ENCODE measurements around the gene NDE1.
A peak's percentile ranks its signal among the peaks of the same experiment; 100 is the strongest.
"Not testable (repeated sequence)": the region's sequence is repeated elsewhere in the genome, so short reads cannot be mapped to it uniquely, and the experiment has no call there.

NDE1 gene

DNA sequence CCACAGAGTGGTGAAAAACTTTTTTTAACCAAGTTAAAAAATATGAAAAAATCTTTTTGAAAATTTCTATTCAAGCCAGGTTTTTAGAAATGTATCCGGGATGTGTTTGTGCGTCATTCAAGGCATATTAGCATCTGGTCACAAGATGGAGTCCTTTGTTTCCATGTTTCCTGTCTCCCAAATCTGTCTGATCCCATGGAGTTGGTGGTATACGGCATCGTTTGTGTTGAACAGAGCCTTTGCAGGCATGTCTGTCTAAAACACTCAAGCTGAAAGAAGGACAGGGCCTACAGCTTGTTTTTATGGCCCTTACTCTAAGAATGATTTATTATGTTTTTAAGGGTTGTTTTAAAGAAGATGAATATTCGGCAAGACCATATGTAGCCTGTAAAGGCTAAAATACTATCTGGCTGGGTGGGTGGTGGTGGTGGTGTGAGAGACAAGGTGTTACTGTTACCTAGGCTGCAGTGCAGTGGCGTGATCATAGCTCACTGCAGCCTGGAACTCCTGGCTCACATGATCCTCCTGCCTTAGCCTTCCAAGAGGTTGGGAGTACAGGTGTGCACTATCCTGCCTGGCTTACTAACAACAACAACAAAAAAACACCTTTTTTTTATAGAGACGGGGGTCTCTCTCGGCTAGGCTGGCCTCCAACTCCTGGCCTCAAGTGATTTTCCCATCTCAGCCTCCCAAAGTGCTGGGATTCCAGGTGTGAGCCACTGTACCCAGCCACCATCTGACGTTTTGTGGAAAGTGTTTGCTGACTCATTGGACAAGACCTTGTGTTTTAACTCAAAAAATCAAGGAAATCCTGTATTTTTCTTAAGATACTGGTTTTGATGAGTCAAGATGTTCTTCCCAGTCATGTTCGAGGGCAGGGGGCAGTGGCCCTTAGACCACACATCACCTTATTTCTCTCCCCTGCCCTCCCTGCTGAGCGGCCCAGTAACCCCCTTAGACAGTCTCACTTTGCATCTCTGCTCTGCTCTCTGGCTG, 52.2 kb downstream of the NDE1 start:
- DNase-seq: no peak

DNA sequence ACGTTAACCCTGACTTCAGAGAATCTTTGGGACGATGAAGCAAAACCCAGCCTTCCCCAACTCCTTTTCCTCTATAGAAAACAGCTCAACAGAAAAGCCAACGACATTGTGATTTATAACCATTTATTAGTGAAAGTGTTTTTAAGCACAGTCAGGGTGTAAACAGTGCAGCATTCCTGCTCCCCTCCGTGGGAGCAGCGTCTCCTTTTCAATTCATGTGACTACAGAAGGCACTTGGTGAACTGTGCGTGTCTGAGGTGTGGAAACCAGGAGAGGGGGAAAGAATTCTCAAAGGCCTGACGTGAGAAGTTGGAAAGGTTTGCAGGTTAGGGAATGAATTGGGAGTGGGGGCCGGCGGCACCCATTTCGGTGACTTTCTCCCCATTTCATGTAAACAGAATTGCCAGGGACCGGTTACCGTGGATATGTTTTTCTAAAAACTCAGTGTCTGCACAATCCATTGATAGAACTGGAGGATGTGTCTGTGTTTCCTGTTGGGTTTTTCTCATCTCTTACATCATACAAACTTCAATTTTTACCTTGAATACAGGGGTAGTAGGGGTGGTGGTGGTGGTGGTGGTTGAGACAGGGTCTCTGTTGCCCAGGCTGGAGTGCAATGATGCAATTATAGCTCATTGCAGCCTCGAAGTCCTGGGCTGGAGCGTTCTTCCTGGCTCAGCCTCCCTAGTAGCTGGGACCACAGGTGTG, 53.1 kb downstream of the NDE1 start:
- DNase-seq: peak; percentile 21

DNA sequence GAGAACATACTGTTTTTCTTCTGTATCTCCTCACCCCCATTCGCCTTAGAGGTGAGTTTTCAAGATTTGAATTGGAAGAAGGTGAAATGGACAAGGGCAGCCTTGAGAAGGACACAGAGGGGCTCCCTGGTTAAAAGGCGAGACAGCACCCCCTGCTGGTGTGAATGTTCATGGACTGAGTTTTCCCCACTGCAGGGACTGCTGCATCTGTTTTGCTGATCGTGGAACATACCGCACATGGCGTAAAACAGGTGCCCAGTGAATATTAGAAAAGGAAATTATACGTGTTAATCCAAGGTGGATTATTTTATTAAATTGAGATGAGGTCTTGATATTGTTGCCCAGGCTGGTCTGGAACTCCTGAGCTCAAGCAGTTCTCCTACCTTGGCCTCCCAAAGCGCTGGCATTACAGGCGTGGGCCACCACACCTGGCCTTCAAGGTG, 54.5 kb downstream of the NDE1 start:
- peak; percentile 85 for DNase-seq

DNA sequence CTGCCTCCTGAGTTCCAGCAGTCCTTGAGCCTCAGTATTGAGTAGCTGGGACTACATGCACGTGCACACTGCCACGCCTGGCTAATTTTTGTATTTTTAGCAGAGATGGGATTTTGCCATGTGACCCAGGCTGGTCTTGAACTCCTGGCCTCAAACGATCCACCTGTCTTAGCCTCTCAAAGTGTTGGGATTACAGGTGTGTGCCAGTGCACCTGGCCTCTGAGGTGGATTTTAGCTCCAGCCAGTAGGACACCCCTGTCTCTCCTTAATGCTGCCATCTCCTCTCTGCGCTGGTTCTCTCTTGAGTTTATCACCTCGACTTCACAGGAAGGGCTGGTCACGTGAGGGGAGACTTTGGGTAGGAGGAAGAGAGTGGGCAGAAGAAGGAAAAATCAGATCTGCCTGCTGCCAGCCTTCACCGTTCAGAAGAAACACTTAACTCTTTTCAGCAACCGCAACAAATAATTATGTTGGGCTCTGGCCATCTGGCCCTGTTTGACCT, 55.1 kb downstream of the NDE1 start:
- peak; percentile 15 for DNase-seq

DNA sequence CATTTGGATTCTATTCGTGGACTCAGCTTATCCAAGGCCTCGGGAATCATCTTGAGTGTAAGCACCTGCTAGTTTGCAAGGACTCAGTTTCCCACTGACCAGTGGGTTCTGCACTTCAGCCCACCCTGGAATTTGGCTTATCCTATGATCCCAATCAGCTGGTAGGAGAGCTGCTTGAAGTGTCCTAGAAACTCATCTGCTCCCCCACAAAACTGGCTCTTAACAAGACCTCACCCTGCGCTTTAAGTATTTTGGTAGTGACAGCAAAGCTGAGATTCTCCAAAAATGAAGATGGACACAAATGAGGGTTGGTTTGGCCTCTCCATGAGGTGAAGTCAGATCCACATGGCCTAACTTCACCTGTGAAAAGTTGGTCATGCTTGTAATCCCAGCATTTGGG, 57.3 kb downstream of the NDE1 start:
- no peak for DNase-seq

DNA sequence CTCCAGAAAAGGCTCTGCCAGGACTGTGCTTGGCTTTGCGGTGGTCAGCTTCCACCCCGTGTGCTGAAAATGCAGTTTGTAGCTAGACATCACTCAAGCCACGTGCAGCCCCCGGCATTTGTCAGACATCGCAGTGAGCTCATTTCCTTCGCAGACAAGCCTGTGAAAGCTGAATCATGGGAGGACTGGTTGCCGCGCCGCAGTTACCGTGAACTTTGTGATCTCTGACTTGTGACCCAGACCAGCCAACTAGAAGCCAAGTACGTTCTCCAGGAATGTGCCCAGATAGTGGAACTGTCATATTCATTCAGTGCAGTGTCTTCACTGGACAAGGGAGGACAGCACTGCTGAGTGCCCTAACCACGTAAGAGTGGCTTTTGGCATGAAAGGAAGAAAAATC, 58.1 kb downstream of the NDE1 start:
- DNase-seq: no peak

DNA sequence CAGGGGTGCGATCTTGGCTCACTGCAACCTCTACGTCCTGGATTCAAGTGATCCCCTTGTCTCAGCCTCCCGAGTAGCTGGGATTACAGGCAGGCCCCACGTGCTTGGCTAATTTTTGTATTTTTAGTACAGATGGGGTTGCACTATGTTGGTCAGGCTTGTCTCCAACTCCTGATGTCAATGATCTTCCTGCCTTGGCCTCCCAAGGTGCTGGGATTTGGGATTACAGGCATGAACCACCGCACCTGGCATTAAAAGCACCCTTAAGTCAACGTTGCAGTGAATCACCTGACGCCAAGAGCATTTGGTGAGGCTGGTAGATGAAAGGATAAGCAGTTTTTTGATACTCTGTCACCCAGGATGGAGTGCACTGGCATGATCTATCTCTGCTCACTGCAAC, 59.0 kb downstream of the NDE1 start:
- no peak for DNase-seq

DNA sequence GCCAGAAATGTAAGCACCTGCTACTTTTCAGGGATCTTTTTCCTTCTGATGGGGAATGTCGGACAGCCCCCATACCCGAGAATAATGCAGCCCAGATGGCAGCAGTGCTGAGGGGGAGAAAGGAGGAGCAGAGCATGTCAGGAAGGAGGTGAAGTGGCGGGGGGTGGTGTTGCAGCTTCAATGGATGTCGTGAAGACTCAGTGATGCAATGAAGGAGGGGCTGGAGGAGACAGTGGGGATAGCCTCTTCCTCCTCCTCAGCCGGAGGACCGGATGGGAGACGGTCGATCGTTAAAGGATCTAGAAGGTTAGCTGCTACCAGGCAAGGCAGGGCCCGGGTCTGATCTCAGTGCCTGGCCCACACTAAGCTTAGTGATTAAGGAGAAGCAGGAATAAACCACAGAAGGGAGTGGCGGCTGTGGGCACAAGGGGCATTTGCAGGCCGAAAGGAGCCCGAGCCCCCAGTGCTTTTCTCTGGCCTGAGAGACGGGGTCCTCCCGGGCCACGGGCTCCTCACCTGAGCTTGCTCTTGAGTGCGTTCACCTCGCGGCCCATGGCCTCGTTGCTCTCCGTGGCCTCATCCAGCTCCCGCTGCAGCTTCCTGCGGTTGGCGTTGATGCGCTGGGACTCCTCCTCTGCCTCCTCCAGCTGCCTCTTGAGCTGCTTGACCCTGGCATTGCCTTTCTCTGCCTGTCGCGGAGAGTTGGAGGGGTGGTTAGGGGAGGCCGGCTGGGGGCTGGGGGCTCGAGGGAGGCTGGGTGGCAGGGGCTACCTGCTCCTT, 64.5 kb downstream of the NDE1 start:
- no peak for DNase-seq

DNA sequence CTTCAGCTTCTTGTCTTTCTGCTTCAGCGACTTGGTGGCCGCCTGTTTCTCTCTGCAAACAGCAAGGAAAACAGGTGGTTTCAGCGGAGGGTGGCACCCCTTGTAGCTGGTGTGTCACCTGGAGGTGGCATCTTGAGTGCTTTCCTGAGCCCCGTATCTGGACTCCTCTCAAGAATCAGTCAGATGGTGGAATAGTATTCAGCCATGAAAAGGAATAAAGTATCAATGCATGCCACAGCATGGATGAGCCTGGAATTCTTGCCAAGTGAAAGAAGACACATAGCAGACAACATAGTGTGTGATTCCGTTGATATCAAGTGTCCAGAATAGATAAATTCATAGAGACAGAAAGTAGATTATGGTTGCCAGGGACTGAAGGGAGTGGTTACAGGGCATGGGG, 65.2 kb downstream of the NDE1 start:
- DNase-seq: no peak

DNA sequence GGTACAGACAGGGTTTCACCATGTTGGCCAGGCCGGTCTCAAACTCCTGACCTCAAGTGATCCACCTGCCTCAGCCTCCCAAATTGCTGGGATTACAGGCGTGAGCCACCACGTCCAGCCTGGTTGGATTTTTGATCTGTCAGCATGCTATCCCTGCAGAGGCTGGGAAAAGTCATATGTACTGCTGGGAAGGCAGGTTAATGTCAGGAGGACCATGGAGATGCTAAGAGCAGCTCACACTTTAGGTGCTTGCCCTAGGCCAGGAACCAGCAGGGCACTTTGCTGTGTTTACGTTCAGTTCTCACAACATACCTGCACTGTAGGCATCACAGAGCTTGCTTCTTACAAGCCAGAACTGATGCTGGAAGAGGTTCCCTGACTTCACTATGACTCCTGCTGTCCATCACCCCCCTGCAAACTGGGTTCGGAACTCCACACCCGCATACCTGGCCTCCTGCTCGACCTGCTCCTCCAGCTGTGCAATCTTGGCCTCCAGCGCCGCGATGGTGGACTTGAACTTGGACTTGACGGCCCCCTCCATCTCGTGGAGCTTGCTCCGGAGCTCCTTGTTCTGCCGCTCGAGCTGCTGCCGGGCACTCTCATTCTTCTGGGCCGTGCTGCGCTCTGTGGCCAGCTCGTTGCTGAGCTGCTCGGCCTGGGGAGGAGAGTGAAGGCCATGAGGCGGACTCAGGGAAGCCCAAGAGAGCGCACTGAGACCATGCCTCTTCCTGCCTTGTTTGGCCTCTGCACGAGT, 66.8 kb downstream of the NDE1 start:
- DNase-seq: no peak

DNA sequence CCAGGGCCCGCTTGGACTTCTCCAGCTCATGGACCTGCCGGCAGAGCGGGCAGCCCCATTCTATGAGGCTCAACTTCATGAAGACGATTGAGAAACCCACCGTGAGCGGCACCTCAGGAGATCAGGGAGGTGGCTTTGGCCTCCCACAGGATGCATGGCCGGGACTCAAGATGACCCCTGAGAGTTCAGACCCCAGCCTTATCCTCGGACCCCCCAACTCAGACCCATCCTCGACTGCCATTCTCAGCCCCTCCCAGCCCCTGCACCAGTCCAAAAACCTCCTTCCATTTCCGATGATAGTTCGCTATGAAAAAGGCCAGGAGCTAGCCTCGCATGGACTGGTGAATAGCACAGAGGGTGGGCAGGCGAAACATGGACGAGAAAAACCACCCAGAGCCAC, 71.0 kb downstream of the NDE1 start:
- no peak for DNase-seq

DNA sequence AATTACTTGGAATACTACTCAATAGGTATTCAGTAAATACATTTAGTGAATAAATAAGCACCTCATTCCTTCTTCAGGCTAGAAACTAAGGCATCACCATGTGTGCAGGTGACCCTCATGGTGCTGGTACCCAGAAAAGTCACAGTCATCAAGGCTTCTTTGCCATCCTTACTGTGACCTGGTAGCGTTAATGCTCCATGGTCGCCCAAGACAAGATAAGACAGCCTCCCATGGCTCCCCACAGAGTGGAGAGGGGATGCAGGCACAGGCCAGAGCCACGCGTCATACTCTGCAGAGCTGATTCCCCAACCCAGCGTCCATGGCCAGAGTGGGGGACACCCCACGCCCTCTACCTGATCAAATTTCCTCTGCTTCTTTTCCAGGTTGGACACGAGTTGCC, 73.8 kb downstream of the NDE1 start:
- DNase-seq: no peak

DNA sequence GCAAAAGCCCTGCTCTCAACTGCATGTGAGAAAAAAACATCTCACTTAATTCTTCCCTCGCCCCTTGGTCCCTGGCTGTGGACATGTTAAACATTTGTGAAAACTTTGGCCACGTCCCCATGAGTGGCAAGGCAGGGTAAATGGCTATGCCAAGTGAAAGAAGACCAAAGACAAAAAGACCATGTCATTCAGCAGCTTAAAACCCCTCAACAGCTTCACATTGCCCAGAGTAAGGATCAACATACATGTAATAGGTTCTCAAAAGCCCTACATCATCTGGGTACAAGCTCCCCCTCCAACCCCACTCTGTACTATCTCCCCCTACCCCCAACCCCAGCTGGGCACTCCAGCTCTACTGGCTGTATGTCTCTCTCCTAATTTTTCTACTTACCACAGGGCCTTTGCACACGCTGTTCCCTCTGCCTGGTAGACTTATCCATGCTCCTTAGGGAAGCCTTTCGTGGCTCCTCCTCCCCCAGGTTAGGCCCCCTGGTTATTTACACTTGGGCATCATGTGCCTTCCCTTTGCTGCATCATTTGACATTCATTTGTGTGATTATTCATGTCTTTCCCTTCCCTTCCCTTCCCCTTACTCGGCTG, 75.7 kb downstream of the NDE1 start:
- no peak for DNase-seq

DNA sequence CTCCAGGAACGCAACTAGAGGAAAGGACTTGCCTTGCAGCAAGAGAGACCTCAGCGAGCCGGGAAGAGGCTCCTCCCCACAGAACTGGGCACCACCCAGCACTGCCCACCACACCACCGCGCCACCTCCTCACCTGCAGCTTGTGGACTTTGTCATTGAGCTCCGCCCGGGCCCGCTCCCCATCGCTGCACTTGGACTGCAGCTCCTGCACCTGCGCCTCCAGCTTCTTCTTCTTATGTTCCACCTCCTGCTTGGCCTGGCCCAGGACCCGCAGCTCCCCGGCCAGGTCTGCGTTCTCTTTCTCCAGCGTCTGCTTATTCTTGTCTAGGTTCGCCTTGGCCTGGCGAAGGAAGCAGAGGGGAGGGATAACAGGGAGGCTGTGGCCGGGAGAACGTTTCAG, 76.7 kb downstream of the NDE1 start:
- no peak for DNase-seq

DNA sequence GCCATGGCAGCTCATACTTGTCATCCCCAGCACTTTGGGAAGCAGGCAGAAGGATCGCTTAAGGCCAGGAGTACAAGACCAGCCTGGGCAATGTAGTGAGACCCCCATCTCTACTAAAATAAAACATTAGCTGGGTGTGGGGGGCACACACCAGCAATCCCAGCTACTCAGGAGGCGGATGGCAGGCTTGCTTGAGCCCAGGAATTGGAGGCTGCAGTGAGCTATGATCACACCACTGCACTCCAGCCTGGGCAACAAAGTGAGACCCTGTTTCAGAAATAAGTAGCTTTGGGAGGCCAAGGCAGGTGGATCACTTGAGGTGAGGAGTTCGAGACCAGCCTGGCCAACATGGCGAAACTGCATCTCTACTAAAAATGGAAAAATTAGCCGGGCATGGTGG, 77.7 kb downstream of the NDE1 start:
- DNase-seq: not testable (repeated sequence)

DNA sequence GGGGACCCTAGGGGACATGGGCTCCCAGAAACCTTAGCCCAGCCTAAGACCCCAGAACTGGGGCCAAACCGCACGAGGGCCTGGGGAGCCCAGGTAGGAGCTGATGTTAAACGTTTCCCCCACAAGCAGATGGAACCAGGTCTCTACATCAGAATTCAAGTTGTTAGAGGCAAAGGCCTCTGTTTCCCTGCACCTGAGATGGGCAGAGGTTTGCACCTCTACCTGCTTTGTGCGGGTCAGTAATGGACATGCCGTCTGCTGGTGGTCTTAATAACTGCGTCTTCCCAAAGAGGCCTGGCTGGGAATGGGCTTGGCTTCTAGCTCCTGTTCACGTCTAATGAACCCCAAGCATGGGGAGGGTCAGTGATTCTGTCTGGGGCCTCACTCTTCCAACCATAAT, 79.1 kb downstream of the NDE1 start:
- no peak for DNase-seq

DNA sequence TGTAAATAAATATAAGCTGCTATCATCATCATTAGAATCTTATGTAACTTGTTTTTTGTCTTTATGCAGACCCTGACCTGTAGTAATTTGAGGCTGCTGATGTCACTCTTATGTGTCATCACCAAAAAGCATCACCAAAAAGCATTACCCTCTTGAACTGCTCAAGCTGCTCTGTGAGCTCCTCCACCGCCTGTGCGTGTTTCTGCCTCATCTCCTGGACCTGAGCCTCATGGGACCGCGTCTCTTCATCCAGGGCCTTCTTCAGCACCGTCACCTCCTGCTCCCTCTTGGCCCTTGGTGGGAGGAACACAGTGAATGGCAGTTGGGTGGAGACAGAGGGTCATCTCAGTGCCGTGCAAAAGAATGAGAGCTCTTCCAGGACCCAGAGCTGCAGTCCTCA, 82.4 kb downstream of the NDE1 start:
- no peak for DNase-seq

DNA sequence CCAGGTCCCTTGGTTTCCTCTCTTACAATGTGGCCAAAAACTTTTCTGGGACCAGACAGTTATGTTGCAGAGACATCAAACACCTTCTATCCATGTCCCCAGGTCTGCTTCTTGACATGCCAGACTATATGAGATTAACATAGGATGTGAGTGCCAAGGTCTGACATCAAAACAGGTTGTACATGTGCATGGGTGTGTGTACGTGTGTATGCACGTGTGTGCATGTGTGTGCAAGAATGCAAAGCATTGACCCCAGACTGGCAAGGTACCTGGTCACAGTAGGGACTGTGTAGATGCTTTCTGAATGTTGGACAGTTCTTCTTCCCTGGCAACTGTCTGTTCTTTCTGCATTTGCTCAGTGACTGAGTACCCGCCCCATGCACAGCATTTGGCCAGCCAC, 85.6 kb downstream of the NDE1 start:
- no peak for DNase-seq

DNA sequence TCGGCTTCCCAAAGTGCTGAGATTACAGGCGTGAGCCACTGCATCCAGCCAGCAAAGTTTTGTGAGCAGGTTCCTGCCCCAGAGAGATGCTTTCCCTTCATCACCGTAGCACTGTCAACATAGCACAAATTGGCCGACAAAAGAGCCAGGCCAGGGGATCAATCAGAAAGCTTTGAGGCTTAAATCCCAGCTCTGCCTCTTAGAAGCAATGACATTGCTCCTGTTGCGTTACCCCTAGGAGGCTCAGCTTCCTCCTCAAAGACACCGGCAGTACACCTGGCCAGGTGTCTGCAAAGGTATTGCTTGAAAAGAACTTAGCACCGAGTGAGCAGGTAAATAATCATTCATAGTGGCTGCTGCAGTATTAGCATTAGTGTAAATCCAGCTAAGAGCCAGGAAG, 86.5 kb downstream of the NDE1 start:
- no peak for DNase-seq

DNA sequence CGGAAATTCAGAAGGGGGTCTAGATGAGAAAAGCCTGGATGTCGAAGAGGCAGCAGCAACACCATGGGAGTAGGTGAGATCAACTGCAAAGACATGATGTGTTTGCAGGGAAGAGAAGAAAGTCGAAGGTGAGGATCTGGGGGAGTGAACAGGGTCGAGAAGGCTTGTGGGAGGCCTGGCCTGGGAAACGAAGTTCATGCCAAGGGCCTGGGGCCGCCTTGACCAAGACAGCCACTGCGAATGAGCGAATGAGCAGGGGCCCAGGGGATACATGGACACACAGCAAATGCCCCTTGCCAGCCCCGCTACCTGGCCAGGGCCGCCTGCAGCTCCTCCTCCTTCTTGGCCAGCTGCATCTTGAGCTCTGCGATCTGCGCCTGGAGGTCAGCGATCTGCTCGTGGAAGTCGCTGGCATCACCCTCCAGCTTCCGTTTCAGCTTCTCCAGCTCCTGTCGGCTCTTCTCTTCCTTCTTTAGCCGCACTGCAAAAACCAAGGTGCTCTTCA, 87.1 kb downstream of the NDE1 start:
- DNase-seq: no peak

DNA sequence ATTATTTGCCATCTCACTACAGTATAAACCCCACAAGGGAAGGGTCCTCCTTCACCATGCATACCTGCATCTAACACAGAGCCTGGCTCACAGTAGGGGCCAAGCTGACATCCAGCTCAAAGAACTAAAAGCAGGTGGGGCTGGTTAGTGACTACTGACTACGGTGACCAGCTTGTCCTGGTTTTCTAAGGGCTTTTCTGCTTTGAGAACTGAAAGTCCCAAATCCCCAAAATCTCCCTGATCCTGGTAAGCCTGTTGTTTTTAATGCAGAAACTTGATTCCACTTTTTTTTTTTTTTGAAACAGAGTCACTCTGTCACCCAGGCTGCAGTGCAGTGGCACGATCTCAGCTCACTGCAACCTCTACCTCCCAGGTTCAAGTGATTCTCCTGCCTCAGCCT, 89.4 kb downstream of the NDE1 start:
- no peak for DNase-seq

DNA sequence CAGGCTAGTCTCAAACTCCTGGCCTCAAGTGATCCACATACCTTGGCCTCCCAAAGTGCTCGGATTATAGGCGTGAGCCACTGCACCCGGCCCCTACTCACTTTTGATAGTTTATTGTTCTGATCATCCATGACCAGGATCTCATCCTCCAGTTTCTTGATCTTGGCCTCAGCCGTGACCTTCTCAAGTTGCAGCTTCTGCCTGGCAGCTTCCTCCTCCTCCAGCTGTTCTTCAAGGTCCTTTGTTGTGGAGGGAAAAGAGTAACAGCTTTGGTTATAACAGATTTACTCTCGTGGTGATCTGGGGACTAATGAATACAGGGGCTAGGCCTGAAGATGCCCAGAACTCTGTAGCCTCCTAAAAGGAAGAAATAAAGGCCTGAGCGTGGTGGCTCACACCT, 89.9 kb downstream of the NDE1 start:
- DNase-seq: no peak

All from hematopoietic multipotent progenitor cell treated with erythropoietin and hydrocortisone succinate and interleukin-3 and kit ligand, for 4 days (in vitro differentiated cells).